PC-9 (cell line): ENCODE results near the gene FBXL13. TPM values are rescaled to one million over a fixed set of nuclear protein-coding genes. Genes with fewer than 3 reads are reported as not detected.
"Not testable (repeated sequence)": the region's sequence is repeated elsewhere in the genome, so short reads cannot be mapped to it uniquely, and the experiment has no call there.

ENCODE experiments used
- BruUV-seq: library from RNA; stranded (reverse); fragments of 400-500 nt; replicated peaks from 2 replicates; lab custom pipeline; 2021; lab: Mats Ljungman, UMichigan
- CTCF ChIA-PET: fragments of 300-600 bp; sonication (Branson Sonifier 250); formaldehyde crosslinking; loops from one replicate; lab custom pipeline; 2022; ENCODE audit warnings: antibody characterized with exemption; lab: Charles Lee
- POLR2A ChIA-PET: fragments of 300-600 bp; sonication (Branson Sonifier 250); formaldehyde crosslinking; loops from one replicate; lab custom pipeline; 2022; ENCODE audit warnings: antibody characterized with exemption; ENCODE audit not compliant: unreplicated experiment; lab: Charles Lee
- DNase-seq, 2 experiments: peaks; one replicate each; pipeline versions ENCODE4 v3.0.0 to v3.0.0-alpha.2; 2015 to 2022; ENCODE audit warnings: mixed read lengths in 1 of 2
- H2AFZ ChIP-seq: fragments of 200-600 bp; sonication (generic); 2 replicates; pipeline ENCODE4 v1.8.1; 2017; ENCODE audit warnings: antibody characterized with exemption
- H3F3A ChIP-seq: fragments of 200-600 bp; sonication (generic); 2 replicates; pipeline ENCODE4 v1.8.1; 2017; ENCODE audit warnings: antibody characterized with exemption, mild to moderate bottlenecking, low read depth; ENCODE audit not compliant: insufficient read depth
- H3K27ac ChIP-seq: fragments of 200-600 bp; sonication (generic); 2 replicates; pipeline ENCODE4 v1.6.1; 2016; ENCODE audit warnings: mixed run types
- H3K27me3 ChIP-seq: fragments of 200-600 bp; sonication (generic); 2 replicates; pipeline ENCODE4 v1.6.1; 2016; ENCODE audit warnings: low read depth, mixed run types; ENCODE audit not compliant: insufficient read depth
- H3K36me3 ChIP-seq: fragments of 200-600 bp; sonication (generic); 2 replicates; pipeline ENCODE4 v1.6.1; 2016; ENCODE audit warnings: low read depth, mixed run types
- H3K4me1 ChIP-seq: fragments of 200-600 bp; sonication (generic); replicated peaks from 2 replicates; pipeline ENCODE4 v1.6.1; 2016; ENCODE audit warnings: mixed run types; ENCODE audit not compliant: insufficient read depth
- H3K4me2 ChIP-seq: fragments of 200-600 bp; sonication (generic); 2 replicates; pipeline ENCODE4 v1.6.1; 2017; ENCODE audit warnings: mixed run types
- H3K4me3 ChIP-seq: fragments of 200-600 bp; sonication (generic); 2 replicates; pipeline ENCODE4 v1.6.1; 2016; ENCODE audit warnings: mixed run types
- H3K79me2 ChIP-seq: fragments of 200-600 bp; sonication (generic); 2 replicates; pipeline ENCODE4 v1.6.1; 2017; ENCODE audit warnings: low read depth, mixed run types
- H3K9me2 ChIP-seq: fragments of 200-600 bp; sonication (generic); 2 replicates; pipeline ENCODE4 v1.8.1; 2017; ENCODE audit warnings: mild to moderate bottlenecking; ENCODE audit not compliant: insufficient read depth
- H3K9me3 ChIP-seq: fragments of 200-600 bp; sonication (generic); 2 replicates; pipeline ENCODE4 v1.8.1; 2016; ENCODE audit warnings: low read depth; ENCODE audit not compliant: insufficient read depth
- H4K20me1 ChIP-seq: fragments of 200-600 bp; sonication (generic); 2 replicates; pipeline ENCODE4 v1.8.1; 2017; ENCODE audit not compliant: insufficient read depth
- EZH2 ChIP-seq: fragments of 200-600 bp; sonication (generic); IDR thresholded peaks from 2 replicates; pipeline ENCODE4 v1.8.0; 2017; ENCODE audit warnings: antibody characterized with exemption, low read depth
- intact Hi-C: fragments of 100-400 bp; cut with micrococcal nuclease; formaldehyde crosslinking; loops from one replicate; pipeline ENCODE4 v1.10.0; 2022; ENCODE audit not compliant: unreplicated experiment
- total RNA-seq: library from RNA; stranded (reverse); gene quantifications from 2 replicates; pipeline ENCODE4 v1.2.3, GENCODE V29; 2021
- TF ChIP-seq, protein P1 (sequence below): fragments of 200-600 bp; sonication (generic); conservative IDR thresholded peaks from 2 replicates; pipeline ENCODE4 v1.6.1; 2017; ENCODE audit warnings: mixed run types, antibody characterized with exemption, mild to moderate bottlenecking, moderate library complexity

FBXL13 gene
- total RNA-seq, 1 experiment from 2014 or later: 19.4 TPM

- H3K27me3 ChIP-seq: no peaks in the 10 kb centered on the region
- intact Hi-C loops: no loop called here
- no peak overlapping the region for H3K4me3 ChIP-seq
- no peaks in the 10 kb centered on the region for H3K4me1 ChIP-seq
- CTCF ChIA-PET: no interaction called here
- no peaks in the 10 kb centered on the region for H4K20me1 ChIP-seq
- no peaks in the 10 kb centered on the region for H3K9me2 ChIP-seq
- no peaks in the 10 kb centered on the region for H3F3A ChIP-seq
- no peak for DNase-seq
- POLR2A ChIA-PET: no interaction called here
- no peak overlapping the region for H2AFZ ChIP-seq
- TF ChIP-seq, protein P1, sequence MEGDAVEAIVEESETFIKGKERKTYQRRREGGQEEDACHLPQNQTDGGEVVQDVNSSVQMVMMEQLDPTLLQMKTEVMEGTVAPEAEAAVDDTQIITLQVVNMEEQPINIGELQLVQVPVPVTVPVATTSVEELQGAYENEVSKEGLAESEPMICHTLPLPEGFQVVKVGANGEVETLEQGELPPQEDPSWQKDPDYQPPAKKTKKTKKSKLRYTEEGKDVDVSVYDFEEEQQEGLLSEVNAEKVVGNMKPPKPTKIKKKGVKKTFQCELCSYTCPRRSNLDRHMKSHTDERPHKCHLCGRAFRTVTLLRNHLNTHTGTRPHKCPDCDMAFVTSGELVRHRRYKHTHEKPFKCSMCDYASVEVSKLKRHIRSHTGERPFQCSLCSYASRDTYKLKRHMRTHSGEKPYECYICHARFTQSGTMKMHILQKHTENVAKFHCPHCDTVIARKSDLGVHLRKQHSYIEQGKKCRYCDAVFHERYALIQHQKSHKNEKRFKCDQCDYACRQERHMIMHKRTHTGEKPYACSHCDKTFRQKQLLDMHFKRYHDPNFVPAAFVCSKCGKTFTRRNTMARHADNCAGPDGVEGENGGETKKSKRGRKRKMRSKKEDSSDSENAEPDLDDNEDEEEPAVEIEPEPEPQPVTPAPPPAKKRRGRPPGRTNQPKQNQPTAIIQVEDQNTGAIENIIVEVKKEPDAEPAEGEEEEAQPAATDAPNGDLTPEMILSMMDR: no peak
- no peak for TF ChIP-seq EZH2
- BruUV-seq: no TSS peak
- H3K9me3 ChIP-seq: no peaks in the 10 kb centered on the region
- no peak overlapping the region for H3K4me2 ChIP-seq
- H3K36me3 ChIP-seq: no peaks in the 10 kb centered on the region
- no peak overlapping the region for H3K27ac ChIP-seq
- no peaks in the 10 kb centered on the region for H3K79me2 ChIP-seq
These were observed 108.1 kb downstream of the FBXL13 start for GRCh38 chr7:102966465-102966864.

GRCh38 chr7:102961993-102962392, 112.6 kb downstream of the FBXL13 start:
- H3K36me3 ChIP-seq, H3K4me1 ChIP-seq, H3K9me3 ChIP-seq, DNase-seq, H3K4me2 ChIP-seq, CTCF ChIA-PET, intact Hi-C loops, POLR2A ChIA-PET, H3F3A ChIP-seq, H3K27me3 ChIP-seq, H3K9me2 ChIP-seq, H3K27ac ChIP-seq, H4K20me1 ChIP-seq, H3K4me3 ChIP-seq, H2AFZ ChIP-seq, H3K79me2 ChIP-seq, BruUV-seq: not testable (repeated sequence)

DNA sequence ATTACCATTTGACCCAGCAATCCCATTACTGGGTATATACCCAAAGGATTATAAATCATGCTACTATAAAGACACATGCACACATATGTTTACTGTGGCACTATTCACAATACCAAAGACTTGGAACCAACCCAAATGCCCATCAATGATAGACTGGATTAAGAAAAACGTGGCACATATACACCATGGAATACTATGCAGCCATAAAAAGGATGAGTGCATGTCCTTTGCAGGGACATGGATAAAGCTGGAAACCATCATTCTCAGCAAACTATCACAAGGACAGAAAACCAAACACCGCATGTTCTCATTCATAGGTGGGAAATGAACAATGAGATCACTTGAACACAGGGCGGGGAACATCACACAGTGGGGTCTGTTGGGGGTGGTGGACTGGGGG, 116.6 kb downstream of the FBXL13 start:
- DNase-seq, BruUV-seq, H3F3A ChIP-seq, intact Hi-C loops, H3K4me3 ChIP-seq, H2AFZ ChIP-seq, H4K20me1 ChIP-seq, H3K4me1 ChIP-seq, POLR2A ChIA-PET, H3K9me2 ChIP-seq, H3K27me3 ChIP-seq, H3K27ac ChIP-seq, CTCF ChIA-PET, H3K36me3 ChIP-seq, H3K4me2 ChIP-seq, H3K79me2 ChIP-seq, H3K9me3 ChIP-seq: not testable (repeated sequence)

GRCh38 chr7:102954359-102954758, 120.2 kb downstream of the FBXL13 start:
- H3F3A ChIP-seq, POLR2A ChIA-PET, BruUV-seq, DNase-seq, H3K27me3 ChIP-seq, H3K27ac ChIP-seq, H3K4me1 ChIP-seq, intact Hi-C loops, H4K20me1 ChIP-seq, H3K4me3 ChIP-seq, H3K4me2 ChIP-seq, CTCF ChIA-PET, H3K79me2 ChIP-seq, H3K9me2 ChIP-seq, H2AFZ ChIP-seq, H3K36me3 ChIP-seq, H3K9me3 ChIP-seq: not testable (repeated sequence)
